WI38 (cell line): ENCODE measurements around the gene CNNM4.

Source experiments
- H3K4me3 ChIP-seq: 2 replicates; pipeline ENCODE4 v1.5.1; 2011; ENCODE audit warnings: low read depth, mild to moderate bottlenecking, control low read depth, low read length
- CTCF ChIP-seq: IDR thresholded peaks from 2 replicates; pipeline ENCODE4 v1.5.1; 2012; ENCODE audit warnings: low read depth, mild to moderate bottlenecking, control low read depth, low read length

Gene CNNM4

GRCh38 chr2:96816836-96817702, 56.4 kb downstream of the CNNM4 start:
- peak overlapping the region; percentile 68 for H3K4me3 ChIP-seq
- no peak for TF ChIP-seq CTCF

- no peak overlapping the region for H3K4me3 ChIP-seq
- TF ChIP-seq CTCF: no peak
Measured at GRCh38 chr2:96817882-96818281, 57.2 kb downstream of the CNNM4 start.

- TF ChIP-seq CTCF: no peak
- no peak overlapping the region for H3K4me3 ChIP-seq
Measured at GRCh38 chr2:96819128-96819875, 58.6 kb downstream of the CNNM4 start.

GRCh38 chr2:96819876-96820511, 59.3 kb downstream of the CNNM4 start:
- no peak for TF ChIP-seq CTCF
- H3K4me3 ChIP-seq: no peak overlapping the region

GRCh38 chr2:96821113-96821675, 60.5 kb downstream of the CNNM4 start:
- no peak overlapping the region for H3K4me3 ChIP-seq
- no peak for TF ChIP-seq CTCF

- no peak overlapping the region for H3K4me3 ChIP-seq
- no peak for TF ChIP-seq CTCF
Measured at GRCh38 chr2:96822786-96823185, 62.1 kb downstream of the CNNM4 start.
